ENCODE results near the gene MYH11.
A peak's percentile ranks its signal among the peaks of the same experiment; 100 is the strongest.

MYH11 gene

GRCh38 chr16:15864939-15865338 is 8.1 kb upstream of the MYH11 start:
- Histone ChIP-seq H3K4me3 (ENCODE audit: low read depth, low read length) (no peak overlapping the region), H3K27me3 (ENCODE audit: control insufficient read depth, insufficient read depth, low read length) (no peaks in the 10 kb centered on the region), H3K9me3 (ENCODE audit: control insufficient read depth, low read length) (no peaks in the 10 kb centered on the region), H3K4me2 (ENCODE audit: low read length) (no peak overlapping the region), H3K79me2 (no peaks in the 10 kb centered on the region), H3K27ac (no peak overlapping the region), H3K4me1 (no peaks in the 10 kb centered on the region), H3K9ac (no peak overlapping the region), H3K36me3 (ENCODE audit: control insufficient read depth, insufficient read depth, low read length) (no peaks in the 10 kb centered on the region), H2AFZ (no peak overlapping the region)
- TF ChIP-seq CTCF (IDR thresholded peaks at IDR 0.05): no peak

GRCh38 chr16:15861996-15862395 is 5.2 kb upstream of the MYH11 start:
- no peak overlapping the region for H3K4me2 ChIP-seq (ENCODE audit: low read length)
- peaks cover 7% of the 10 kb centered on the region for H3K27me3 ChIP-seq (ENCODE audit: control insufficient read depth, insufficient read depth, low read length)
- H3K36me3 ChIP-seq (ENCODE audit: control insufficient read depth, insufficient read depth, low read length): no peaks in the 10 kb centered on the region
- no peak overlapping the region for H3K4me3 ChIP-seq (ENCODE audit: low read depth, low read length)
- no peak overlapping the region for H3K27ac ChIP-seq
- no peaks in the 10 kb centered on the region for H3K4me1 ChIP-seq
- no peaks in the 10 kb centered on the region for H3K79me2 ChIP-seq
- H3K9me3 ChIP-seq (ENCODE audit: control insufficient read depth, low read length): no peaks in the 10 kb centered on the region
- H3K9ac ChIP-seq: no peak overlapping the region
- H2AFZ ChIP-seq: no peak overlapping the region
- TF ChIP-seq CTCF (IDR thresholded peaks at IDR 0.05): no peak

- no peak overlapping the region for H3K4me2 ChIP-seq (ENCODE audit: low read length)
- H3K9me3 ChIP-seq (ENCODE audit: control insufficient read depth, low read length): no peaks in the 10 kb centered on the region
- no peaks in the 10 kb centered on the region for H3K79me2 ChIP-seq
- no peak for TF ChIP-seq CTCF (IDR thresholded peaks at IDR 0.05)
- H3K9ac ChIP-seq: no peak overlapping the region
- H3K27me3 ChIP-seq (ENCODE audit: control insufficient read depth, insufficient read depth, low read length): peaks cover 7% of the 10 kb centered on the region
- H3K36me3 ChIP-seq (ENCODE audit: control insufficient read depth, insufficient read depth, low read length): no peaks in the 10 kb centered on the region
- H3K4me3 ChIP-seq (ENCODE audit: low read depth, low read length): no peak overlapping the region
- H2AFZ ChIP-seq: no peak overlapping the region
- H3K27ac ChIP-seq: no peak overlapping the region
- H3K4me1 ChIP-seq: no peaks in the 10 kb centered on the region
Observed at GRCh38 chr16:15858921-15859668, 2.3 kb upstream of the MYH11 start.

GRCh38 chr16:15857724-15858560 is 1.1 kb upstream of the MYH11 start:
- Histone ChIP-seq H3K4me3 (ENCODE audit: low read depth, low read length) (no peak overlapping the region), H3K4me1 (no peaks in the 10 kb centered on the region), H3K9ac (no peak overlapping the region), H3K27ac (no peak overlapping the region), H2AFZ (no peak overlapping the region), H3K27me3 (ENCODE audit: control insufficient read depth, insufficient read depth, low read length) (peaks cover 7% of the 10 kb centered on the region), H3K9me3 (ENCODE audit: control insufficient read depth, low read length) (no peaks in the 10 kb centered on the region), H3K79me2 (no peaks in the 10 kb centered on the region), H3K36me3 (ENCODE audit: control insufficient read depth, insufficient read depth, low read length) (no peaks in the 10 kb centered on the region), H3K4me2 (ENCODE audit: low read length) (peak overlapping the region; percentile 42)
- no peak for TF ChIP-seq CTCF (IDR thresholded peaks at IDR 0.05)
